Liver (tissue), 9 donors: ENCODE data around the gene LRRN4CL. TPM values are rescaled to one million over a fixed set of nuclear protein-coding genes. Genes with fewer than 3 reads are reported as not detected.

Source experiments
- DNase-seq: peaks from one replicate; pipeline ENCODE4 v3.0.0-alpha.2; 2017; ENCODE audit warnings: low spot score
- H3K27ac ChIP-seq, 2 donors: one replicate each; pipeline ENCODE4 v1.7.0; 2013; ENCODE audit warnings: inconsistent platforms in 2 of 2, low read length in 2 of 2, control low read depth in 1 of 2, low read depth in 1 of 2, mild to moderate bottlenecking in 1 of 2
- H3K27me3 ChIP-seq, 4 donors: one replicate each; pipeline versions ENCODE4 v1.6.1 to v1.7.0; 2013; ENCODE audit warnings: low read length in 3 of 4, inconsistent platforms in 1 of 4, mild to moderate bottlenecking in 1 of 4, moderate library complexity in 1 of 4; ENCODE audit not compliant: control insufficient read depth in 4 of 4, insufficient read depth in 4 of 4
- H3K36me3 ChIP-seq, 4 donors: one replicate each; pipeline versions ENCODE4 v1.6.1 to v1.7.0; 2013; ENCODE audit warnings: low read length in 3 of 4, mild to moderate bottlenecking in 3 of 4, low read depth in 1 of 4, moderate library complexity in 1 of 4; ENCODE audit not compliant: control insufficient read depth in 4 of 4, insufficient read depth in 3 of 4
- H3K4me1 ChIP-seq, 4 donors: one replicate each; pipeline versions ENCODE4 v1.6.1 to v1.7.0; 2013; ENCODE audit warnings: low read length in 3 of 4, mild to moderate bottlenecking in 3 of 4, moderate library complexity in 1 of 4; ENCODE audit not compliant: control insufficient read depth in 4 of 4, insufficient read depth in 4 of 4
- H3K4me3 ChIP-seq, 3 donors: one replicate each; pipeline versions ENCODE4 v1.6.1 to v1.7.0; 2013; ENCODE audit warnings: low read length in 3 of 3, control low read depth in 1 of 3, low read depth in 1 of 3, mild to moderate bottlenecking in 1 of 3
- H3K9ac ChIP-seq, 2 donors: one replicate each; pipeline ENCODE4 v1.7.0; 2013; ENCODE audit warnings: low read length in 2 of 2, mild to moderate bottlenecking in 2 of 2, moderate library complexity in 2 of 2, control low read depth in 1 of 2, low read depth in 1 of 2
- H3K9me3 ChIP-seq, 4 donors: one replicate each; pipeline versions ENCODE4 v1.6.1 to v1.7.0; 2013; ENCODE audit warnings: low read length in 3 of 4; ENCODE audit not compliant: control insufficient read depth in 4 of 4
- ATF3 ChIP-seq: IDR thresholded peaks from 2 replicates; pipeline ENCODE4 v1.6.1; 2016; ENCODE audit warnings: antibody characterized with exemption
- CTCF ChIP-seq: fragments of 150-350 bp; IDR thresholded peaks from 2 replicates; pipeline ENCODE4 v1.5.1; 2017; ENCODE audit warnings: improper control_type of control experiment, low read depth, low read length; ENCODE audit not compliant: missing input control
- EGR1 ChIP-seq, 2 donors: IDR thresholded peaks; 2 replicates each; pipeline ENCODE4 v1.6.1; 2016 to 2018; ENCODE audit warnings: antibody characterized with exemption in 2 of 2, low read depth in 2 of 2
- FOXA1 ChIP-seq: IDR thresholded peaks from 2 replicates; pipeline ENCODE4 v1.6.1; 2016; ENCODE audit warnings: antibody characterized with exemption
- FOXA2 ChIP-seq: IDR thresholded peaks from 2 replicates; pipeline ENCODE4 v1.6.1; 2016; ENCODE audit warnings: antibody characterized with exemption
- GABPA ChIP-seq, 2 donors: IDR thresholded peaks in 1 of 2; conservative IDR thresholded peaks in 1 of 2; 2 replicates each; pipeline ENCODE4 v1.6.1; 2016; ENCODE audit warnings: antibody characterized with exemption in 2 of 2, mild to moderate bottlenecking in 1 of 2, moderate library complexity in 1 of 2
- HNF4A ChIP-seq, 2 donors: conservative IDR thresholded peaks; 2 replicates each; pipeline ENCODE4 v1.6.1; 2016; ENCODE audit warnings: antibody characterized with exemption in 2 of 2, mild to moderate bottlenecking in 2 of 2
- JUND ChIP-seq, 2 donors: IDR thresholded peaks; 2 replicates each; pipeline ENCODE4 v1.6.1; 2016; ENCODE audit warnings: antibody characterized with exemption in 2 of 2
- MAX ChIP-seq: IDR thresholded peaks from 2 replicates; pipeline ENCODE4 v1.6.1; 2016; ENCODE audit warnings: antibody characterized with exemption
- NR2F2 ChIP-seq: IDR thresholded peaks from 2 replicates; pipeline ENCODE4 v1.6.1; 2016; ENCODE audit warnings: antibody characterized with exemption
- RAD21 ChIP-seq, 2 donors: IDR thresholded peaks; 2 replicates each; pipeline ENCODE4 v1.6.1; 2016; ENCODE audit warnings: antibody characterized with exemption in 2 of 2, mild to moderate bottlenecking in 2 of 2
- REST ChIP-seq: IDR thresholded peaks from 2 replicates; pipeline ENCODE4 v1.6.1; 2016; ENCODE audit warnings: antibody characterized with exemption, mild to moderate bottlenecking
- RXRA ChIP-seq, 2 donors: IDR thresholded peaks; 2 replicates each; pipeline ENCODE4 v1.6.1; 2017 to 2018; ENCODE audit warnings: antibody characterized with exemption in 2 of 2, mild to moderate bottlenecking in 1 of 2
- SP1 ChIP-seq: IDR thresholded peaks from 2 replicates; pipeline ENCODE4 v1.6.1; 2018; ENCODE audit warnings: antibody characterized with exemption, mild to moderate bottlenecking
- TAF1 ChIP-seq: conservative IDR thresholded peaks from 2 replicates; pipeline ENCODE4 v1.6.1; 2016; ENCODE audit warnings: antibody characterized with exemption, mild to moderate bottlenecking
- YY1 ChIP-seq: IDR thresholded peaks from 2 replicates; pipeline ENCODE4 v1.6.1; 2016; ENCODE audit warnings: antibody characterized with exemption, mild to moderate bottlenecking
- ZBTB33 ChIP-seq: IDR thresholded peaks from 2 replicates; pipeline ENCODE4 v1.6.1; 2016; ENCODE audit warnings: antibody characterized with exemption
- WGBS: extraction: QIAGEN DNeasy Blood & Tissue Kit; methylation state at CpG from one replicate; pipeline ENCODE4 v1.1.7; 2013; 5-methylcytosine and 5-hydroxymethylcytosine counted together
- polyA plus RNA-seq, 2 donors: library from polyadenylated mRNA; stranded (reverse) in 1 of 2; unstranded in 1 of 2; fragments of 200-250 nt in 1 of 2; fragments of >200 nt in 1 of 2; fragmentation: Nextera tagmentation in 1 of 2; extraction: Ambion mirVana in 1 of 2; gene quantifications; one replicate each; pipeline versions ENCODE4 v1.2.1 to v1.2.3, GENCODE V29; 2013 to 2015
- total RNA-seq, 2 donors: library from RNA; depleted of rRNA; stranded (reverse); fragments of >200 nt; gene quantifications; one replicate each; pipeline ENCODE4 v1.2.3, GENCODE V29; 2014
- donor health status: healthy.
- donor health status: healthy.
- donor health status: healthy.
- donor health status: healthy.
- donor health status: healthy.

The LRRN4CL gene
- total and polyA plus RNA-seq, 4 donors = 0.06 to 0.08 TPM; not detected in 2

- no peak overlapping the region for H3K9ac ChIP-seq
- no peak for DNase-seq
- H3K27ac ChIP-seq = no peak overlapping the region
- peaks cover 0 to 28% (median 19%) of the 10 kb centered on the region in 4 donors for H3K4me1 ChIP-seq
- H3K27me3 ChIP-seq = no peaks in the 10 kb centered on the region
- 59% methylated on average over 8 of the region's 8 CpGs for WGBS
- TF ChIP-seq ZBTB33 (no peak), ATF3 (no peak), NR2F2 (no peak), TAF1 (no peak), HNF4A (conservative IDR thresholded peaks at IDR 0.05) (no peak), FOXA1 (no peak), MAX (no peak), RXRA (IDR thresholded peaks at IDR 0.05) (no peak), REST (no peak), SP1 (no peak), EGR1 (IDR thresholded peaks at IDR 0.05; ENCODE audit: low read depth in 2 of 2) (no peak), YY1 (no peak), GABPA (IDR thresholded peaks at IDR 0.05 in 1 of 2, conservative IDR thresholded peaks at IDR 0.05 in 1 of 2) (no peak), CTCF (no peak), JUND (IDR thresholded peaks at IDR 0.05) (no peak), RAD21 (IDR thresholded peaks at IDR 0.05) (no peak)
- H3K4me3 ChIP-seq = no peak overlapping the region
- H3K9me3 ChIP-seq = no peaks in the 10 kb centered on the region
- peaks cover 18 to 46% (median 43%) of the 10 kb centered on the region in 4 donors for H3K36me3 ChIP-seq
Observed at GRCh38 chr11:62724171-62724570, 34.8 kb upstream of the LRRN4CL start.

GRCh38 chr11:62721994-62722393, 32.7 kb upstream of the LRRN4CL start:
- Histone ChIP-seq H3K36me3 (peaks cover 22 to 61% (median 59%) of the 10 kb centered on the region in 4 donors), H3K4me3 (no peak overlapping the region), H3K9me3 (no peaks in the 10 kb centered on the region), H3K27me3 (no peaks in the 10 kb centered on the region), H3K9ac (no peak overlapping the region), H3K27ac (no peak overlapping the region), H3K4me1 (peaks cover 0 to 23% (median 14%) of the 10 kb centered on the region in 4 donors)
- WGBS = 83% methylated on average over 7 of the region's 7 CpGs
- DNase-seq = no peak
- TF ChIP-seq RXRA (IDR thresholded peaks at IDR 0.05) (no peak), HNF4A (conservative IDR thresholded peaks at IDR 0.05) (no peak), REST (no peak), NR2F2 (no peak), ZBTB33 (no peak), FOXA2 (no peak), ATF3 (no peak), TAF1 (no peak), EGR1 (IDR thresholded peaks at IDR 0.05; ENCODE audit: low read depth in 2 of 2) (no peak), SP1 (no peak), FOXA1 (no peak), GABPA (IDR thresholded peaks at IDR 0.05 in 1 of 2, conservative IDR thresholded peaks at IDR 0.05 in 1 of 2) (no peak), RAD21 (IDR thresholded peaks at IDR 0.05) (no peak), YY1 (no peak)
